ENCODE results near the gene PHACTR4.

DNA sequence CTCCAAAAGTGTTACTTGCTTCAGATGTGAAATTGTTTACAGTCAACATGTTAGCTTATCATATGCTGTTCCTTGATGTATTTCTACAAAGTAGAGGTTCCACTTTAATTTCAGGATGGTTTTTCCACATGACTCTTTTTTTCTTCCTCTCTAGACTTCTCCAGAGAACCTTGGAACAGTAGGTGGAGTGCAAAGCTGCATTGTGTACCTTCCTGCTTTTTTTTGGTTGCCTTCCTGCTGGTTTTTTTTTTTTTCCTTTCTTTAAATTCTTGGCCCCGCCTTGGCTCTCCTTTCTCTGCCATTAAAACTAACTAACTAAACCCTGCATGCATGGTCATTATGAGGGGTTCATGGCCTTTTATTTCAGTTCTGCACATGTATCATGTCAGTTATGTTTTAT lies 88.1 kb downstream of the PHACTR4 start:
- TF ChIP-seq POLR2A (IDR thresholded peaks at IDR 0.05), result no peak
- TF ChIP-seq, protein P1, sequence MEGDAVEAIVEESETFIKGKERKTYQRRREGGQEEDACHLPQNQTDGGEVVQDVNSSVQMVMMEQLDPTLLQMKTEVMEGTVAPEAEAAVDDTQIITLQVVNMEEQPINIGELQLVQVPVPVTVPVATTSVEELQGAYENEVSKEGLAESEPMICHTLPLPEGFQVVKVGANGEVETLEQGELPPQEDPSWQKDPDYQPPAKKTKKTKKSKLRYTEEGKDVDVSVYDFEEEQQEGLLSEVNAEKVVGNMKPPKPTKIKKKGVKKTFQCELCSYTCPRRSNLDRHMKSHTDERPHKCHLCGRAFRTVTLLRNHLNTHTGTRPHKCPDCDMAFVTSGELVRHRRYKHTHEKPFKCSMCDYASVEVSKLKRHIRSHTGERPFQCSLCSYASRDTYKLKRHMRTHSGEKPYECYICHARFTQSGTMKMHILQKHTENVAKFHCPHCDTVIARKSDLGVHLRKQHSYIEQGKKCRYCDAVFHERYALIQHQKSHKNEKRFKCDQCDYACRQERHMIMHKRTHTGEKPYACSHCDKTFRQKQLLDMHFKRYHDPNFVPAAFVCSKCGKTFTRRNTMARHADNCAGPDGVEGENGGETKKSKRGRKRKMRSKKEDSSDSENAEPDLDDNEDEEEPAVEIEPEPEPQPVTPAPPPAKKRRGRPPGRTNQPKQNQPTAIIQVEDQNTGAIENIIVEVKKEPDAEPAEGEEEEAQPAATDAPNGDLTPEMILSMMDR (IDR thresholded peaks at IDR 0.05), result no peak
